HepG2 (cell line): ENCODE data around the gene MARCHF4. TPM values are rescaled to one million over a fixed set of nuclear protein-coding genes. Genes with fewer than 3 reads are reported as not detected.

Experiments used
- ATAC-seq: fragments of 200-7000 bp; cut with Tn5 transposase; 3 replicates; pipeline ENCODE4 v1.9.1; 2020; ENCODE audit warnings: mild to moderate bottlenecking, moderate library complexity
- BruUV-seq: library from RNA; stranded (reverse); fragments of 400-500 nt; replicated peaks from 2 replicates; lab custom pipeline; 2021; lab: Mats Ljungman, UMichigan
- CTCF ChIA-PET: fragments of 300-600 bp; formaldehyde crosslinking; extraction: SDS; loops from one replicate; lab custom pipeline; 2021; ENCODE audit warnings: low total read pairs, inconsistent platforms, low intra/inter-chr PET ratio; lab: Yijun Ruan, JAX
- POLR2A ChIA-PET: fragments of 350-600 bp; sonication (Branson Sonifier 250); formaldehyde crosslinking; loops from one replicate; lab custom pipeline; 2020; ENCODE audit warnings: antibody characterized with exemption, inconsistent platforms; lab: Yijun Ruan, JAX
- DNase-seq: peaks from one replicate; pipeline ENCODE4 v3.0.0-alpha.2; 2015; ENCODE audit warnings: low spot score
- FAIRE-seq: peaks from 3 replicates; lab custom pipeline; 2011; peaks lifted over from hg19 to GRCh38; lab: Jason Lieb, UNC
- H2AFZ ChIP-seq: one replicate; pipeline ENCODE4 v1.6.1; 2011; ENCODE audit warnings: low read length, inconsistent platforms
- H3K27ac ChIP-seq: fragments of 300-600 bp; 3 replicates; pipeline ENCODE4 v1.8.0; 2011; ENCODE audit warnings: mixed run types, mild to moderate bottlenecking, mixed read lengths, low read length, inconsistent platforms; ENCODE audit not compliant: insufficient read depth; ENCODE audit errors: extremely low read length
- H3K27me3 ChIP-seq, 2 experiments: fragments of 200-600 bp in 1 of 2; 2 replicates in 1 of 2; 3 replicates in 1 of 2; pipeline versions ENCODE4 v1.6.0 to v1.8.0; 2011; ENCODE audit warnings: low read length in 2 of 2, mild to moderate bottlenecking in 2 of 2, moderate library complexity in 2 of 2, inconsistent platforms in 1 of 2; ENCODE audit not compliant: insufficient read depth in 2 of 2, control insufficient read depth in 1 of 2
- H3K36me3 ChIP-seq, 2 experiments: fragments of 200-600 bp in 1 of 2; replicated peaks in 1 of 2; 2 replicates in 1 of 2; 3 replicates in 1 of 2; pipeline versions ENCODE4 v1.5.1 to v1.8.0; 2011; ENCODE audit warnings: low read length in 2 of 2, inconsistent platforms in 1 of 2; ENCODE audit not compliant: insufficient read depth in 2 of 2, control insufficient read depth in 1 of 2
- H3K4me1 ChIP-seq: 2 replicates; pipeline ENCODE4 v1.5.1; 2012; ENCODE audit warnings: low read length, inconsistent platforms; ENCODE audit not compliant: insufficient read depth
- H3K4me2 ChIP-seq: 2 replicates; pipeline ENCODE4 v1.6.0; 2011; ENCODE audit warnings: low read depth, low read length, inconsistent platforms
- H3K4me3 ChIP-seq, 3 experiments: fragments of 200-600 bp in 1 of 3; sonication (generic), shearing (Covaris generic) in 1 of 3; replicated peaks in 1 of 3; 2 replicates each; pipeline ENCODE4 v1.5.1; 2011 to 2016; ENCODE audit warnings: low read length in 3 of 3, inconsistent platforms in 2 of 3, low read depth in 2 of 3, mild to moderate bottlenecking in 2 of 3, control low read depth in 1 of 3, mixed read lengths in 1 of 3; ENCODE audit not compliant: insufficient read depth in 1 of 3
- H3K79me2 ChIP-seq: one replicate; pipeline ENCODE4 v1.6.1; 2011; ENCODE audit warnings: low read length, inconsistent platforms; ENCODE audit not compliant: insufficient read depth
- H3K9ac ChIP-seq: 2 replicates; pipeline ENCODE4 v1.6.0; 2011; ENCODE audit warnings: mild to moderate bottlenecking, low read depth, low read length, inconsistent platforms; ENCODE audit not compliant: insufficient read depth
- H3K9me3 ChIP-seq: 2 replicates; pipeline ENCODE4 v1.5.1; 2012; ENCODE audit warnings: mild to moderate bottlenecking, low read length
- H4K20me1 ChIP-seq: 2 replicates; pipeline ENCODE4 v1.6.0; 2011; ENCODE audit warnings: inconsistent platforms, mild to moderate bottlenecking, low read length, moderate library complexity; ENCODE audit not compliant: insufficient read depth
- CERS6 ChIP-seq: sonication (generic); formaldehyde crosslinking; IDR thresholded peaks from 2 replicates; pipeline ENCODE4 v1.5.0; 2020; ENCODE audit warnings: missing genetic modification reagents
- MAFG ChIP-seq: sonication (generic); formaldehyde crosslinking; IDR thresholded peaks from 2 replicates; pipeline ENCODE4 v1.5.1; 2020; ENCODE audit warnings: mild to moderate bottlenecking, missing genetic modification reagents
- PRMT3 ChIP-seq: sonication (generic); formaldehyde crosslinking; IDR thresholded peaks from 2 replicates; pipeline ENCODE4 v1.8.1; 2022; ENCODE audit warnings: low read depth, mild to moderate bottlenecking, moderate library complexity, missing genetic modification reagents, borderline replicate concordance
- TCF12 ChIP-seq, 2 experiments: fragments of 450-650 bp in 1 of 2; sonication (generic) in 1 of 2; formaldehyde crosslinking in 1 of 2; IDR thresholded peaks; 2 replicates each; pipeline versions ENCODE4 v1.6.1 to v1.8.0; 2017 to 2022; ENCODE audit warnings: antibody characterized with exemption in 1 of 2, mild to moderate bottlenecking in 1 of 2, missing genetic modification reagents in 1 of 2, moderate library complexity in 1 of 2
- ZMYM3 ChIP-seq: sonication (generic); formaldehyde crosslinking; IDR thresholded peaks from 2 replicates; pipeline ENCODE4 v1.5.1; 2020; ENCODE audit warnings: mild to moderate bottlenecking, missing genetic modification reagents
- ZSCAN20 ChIP-seq: sonication (generic); formaldehyde crosslinking; IDR thresholded peaks from 2 replicates; pipeline ENCODE4 v1.4.0; 2020; ENCODE audit warnings: missing genetic modification reagents, mild to moderate bottlenecking, borderline replicate concordance
- WGBS: methylation state at CpG from one replicate; pipeline ENCODE4 v1.1.6; 2017; ENCODE audit warnings: low lambda C conversion rate; 5-methylcytosine and 5-hydroxymethylcytosine counted together
- in situ Hi-C: cut with HindIII; loops from 2 replicates; pipeline ENCODE4 v1.10.0; 2017; ENCODE audit warnings: low pct_unique_long_range_greater_than_20kb; ENCODE audit not compliant: extremely low pct_ligation_motif_present
- intact Hi-C: fragments of 100-400 bp; cut with micrococcal nuclease; formaldehyde crosslinking; loops from one replicate; pipeline ENCODE4 v1.10.0; 2022; ENCODE audit not compliant: unreplicated experiment
- polyA plus RNA-seq, 8 experiments: library from polyadenylated mRNA; depleted of rRNA in 3 of 8; stranded (reverse) in 7 of 8; unstranded in 1 of 8; fragments of >200 nt; fragmentation: Illumina TruSeq in 4 of 8; extraction: Trizol in 4 of 8; gene quantifications; 2 replicates each; pipeline versions ENCODE4 v1.2.1 to v1.2.3, GENCODE V29; 2011 to 2016; ENCODE audit warnings: low read depth in 4 of 8, missing spikeins in 1 of 8, mixed read lengths in 1 of 8; ENCODE audit not compliant: insufficient read depth in 1 of 8
- total RNA-seq, 5 experiments: library from RNA; depleted of rRNA; stranded (reverse); fragments of >200 nt; fragmentation: Illumina TruSeq; extraction: Trizol; gene quantifications; 2 replicates each; pipeline ENCODE4 v1.2.3, GENCODE V29; 2016; ENCODE audit warnings: low read depth in 1 of 5
- TF ChIP-seq, protein P1 (sequence below): IDR thresholded peaks from 2 replicates; pipeline ENCODE4 v1.6.1; 2016; ENCODE audit warnings: low read depth
- TF ChIP-seq, protein P2 (sequence below): sonication (generic); formaldehyde crosslinking; IDR thresholded peaks from 2 replicates; pipeline ENCODE4 v1.4.0; 2020; ENCODE audit warnings: mild to moderate bottlenecking, missing genetic modification reagents
- TF ChIP-seq, protein P3 (sequence below): sonication (generic); formaldehyde crosslinking; IDR thresholded peaks from 2 replicates; pipeline ENCODE4 v1.8.1; 2023; ENCODE audit warnings: mild to moderate bottlenecking, moderate library complexity, missing genetic modification reagents
- TF ChIP-seq, protein P4 (sequence below): sonication (generic); formaldehyde crosslinking; IDR thresholded peaks from 2 replicates; pipeline ENCODE4 v1.5.0; 2020; ENCODE audit warnings: missing genetic modification reagents

Gene MARCHF4
- total and polyA plus RNA-seq, 2 of the 13 experiments (the other 11 are each of a cell fraction or from before 2014, with no cell fraction given), result not detected

DNA sequence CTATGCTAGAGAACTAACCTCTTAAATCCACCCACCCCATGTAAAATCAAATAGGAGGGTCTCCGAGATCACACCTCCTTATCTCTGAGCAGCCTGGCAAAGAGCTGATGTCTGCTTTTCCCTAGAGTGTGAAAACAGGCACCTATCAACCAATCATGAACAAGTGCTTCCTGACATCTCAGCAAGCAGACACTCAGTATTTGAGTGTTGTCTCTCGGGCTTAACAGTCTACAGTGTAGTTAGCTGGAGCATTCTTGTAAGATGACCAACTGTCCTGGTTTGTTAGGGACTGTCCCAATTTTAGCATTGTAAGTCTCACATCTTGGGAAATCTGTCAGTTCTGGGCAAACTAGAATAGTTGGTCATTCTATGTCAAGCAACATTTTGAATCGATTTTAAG lies 26.4 kb downstream of the MARCHF4 start:
- H3K4me3 ChIP-seq, result no peak overlapping the region
- DNase-seq, result no peak
- peaks cover 0 to 56% of the 10 kb centered on the region in 2 experiments; a peak in 3 of 5 replicates for H3K27me3 ChIP-seq
- H3K4me2 ChIP-seq, result no peak overlapping the region
- 9% methylated on average over 3 of the region's 3 CpGs for WGBS
- FAIRE-seq, result no peak
- H3K79me2 ChIP-seq, result no peaks in the 10 kb centered on the region
- ChIA-PET POLR2A (no interaction called here), CTCF (no interaction called here)
- no peaks in the 10 kb centered on the region for H3K36me3 ChIP-seq
- H4K20me1 ChIP-seq, result no peaks in the 10 kb centered on the region
- no TSS peak for BruUV-seq
- intact Hi-C loops (no loop called here), in situ Hi-C loops (no loop called here)
- TF ChIP-seq ZSCAN20 (CRISPR knock-in tag), result no peak
- TF ChIP-seq MAFG (CRISPR knock-in tag), result no peak
- TF ChIP-seq ZMYM3 (CRISPR knock-in tag), result no peak
- TF ChIP-seq CERS6 (CRISPR knock-in tag), result no peak
- TF ChIP-seq, protein P1, sequence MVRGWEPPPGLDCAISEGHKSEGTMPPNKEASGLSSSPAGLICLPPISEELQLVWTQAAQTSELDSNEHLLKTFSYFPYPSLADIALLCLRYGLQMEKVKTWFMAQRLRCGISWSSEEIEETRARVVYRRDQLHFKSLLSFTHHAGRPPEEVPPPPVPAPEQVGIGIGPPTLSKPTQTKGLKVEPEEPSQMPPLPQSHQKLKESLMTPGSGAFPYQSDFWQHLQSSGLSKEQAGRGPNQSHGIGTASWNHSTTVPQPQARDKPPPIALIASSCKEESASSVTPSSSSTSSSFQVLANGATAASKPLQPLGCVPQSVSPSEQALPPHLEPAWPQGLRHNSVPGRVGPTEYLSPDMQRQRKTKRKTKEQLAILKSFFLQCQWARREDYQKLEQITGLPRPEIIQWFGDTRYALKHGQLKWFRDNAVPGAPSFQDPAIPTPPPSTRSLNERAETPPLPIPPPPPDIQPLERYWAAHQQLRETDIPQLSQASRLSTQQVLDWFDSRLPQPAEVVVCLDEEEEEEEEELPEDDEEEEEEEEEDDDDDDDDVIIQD (CRISPR knock-in tag), result no peak
- no peak for TF ChIP-seq TCF12 (IDR thresholded peaks at IDR 0.05)
- no peak for TF ChIP-seq TCF12 (CRISPR knock-in tag; IDR thresholded peaks at IDR 0.05)
- TF ChIP-seq, protein P2, sequence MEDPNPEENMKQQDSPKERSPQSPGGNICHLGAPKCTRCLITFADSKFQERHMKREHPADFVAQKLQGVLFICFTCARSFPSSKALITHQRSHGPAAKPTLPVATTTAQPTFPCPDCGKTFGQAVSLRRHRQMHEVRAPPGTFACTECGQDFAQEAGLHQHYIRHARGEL, result no peak
- TF ChIP-seq, protein P3, sequence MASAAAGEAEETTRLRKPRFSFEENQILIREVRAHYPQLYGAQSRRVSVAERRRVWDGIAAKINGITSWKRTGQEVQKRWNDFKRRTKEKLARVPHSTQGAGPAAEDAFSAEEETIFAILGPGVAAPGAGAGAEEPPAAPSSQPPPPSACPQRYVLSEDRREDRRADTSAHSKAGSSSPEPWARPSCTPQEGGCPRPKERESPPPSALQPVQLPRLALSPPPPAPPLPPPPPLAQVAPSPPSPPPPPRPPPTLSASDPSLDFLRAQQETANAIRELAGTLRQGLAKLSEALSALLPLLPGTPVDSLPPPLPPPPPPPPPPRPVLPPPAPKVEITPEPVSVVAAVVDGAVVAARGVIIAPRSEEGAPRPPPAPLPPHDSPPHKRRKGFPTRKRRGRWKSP (CRISPR knock-in tag), result no peak
- TF ChIP-seq PRMT3 (CRISPR knock-in tag), result no peak
- TF ChIP-seq, protein P4, sequence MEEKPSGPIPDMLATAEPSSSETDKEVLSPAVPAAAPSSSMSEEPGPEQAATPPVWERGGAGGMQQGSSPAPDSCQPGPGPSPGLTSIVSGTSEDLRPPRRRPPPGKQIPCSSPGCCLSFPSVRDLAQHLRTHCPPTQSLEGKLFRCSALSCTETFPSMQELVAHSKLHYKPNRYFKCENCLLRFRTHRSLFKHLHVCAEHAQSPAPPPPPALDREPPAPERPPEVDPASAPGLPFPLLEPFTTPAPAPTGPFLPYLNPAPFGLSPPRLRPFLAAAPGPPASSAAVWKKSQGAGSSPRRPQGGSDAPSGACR (CRISPR knock-in tag), result no peak
- H3K4me1 ChIP-seq, result no peaks in the 10 kb centered on the region
- H3K27ac ChIP-seq, result no peak overlapping the region
- no peak overlapping the region for H3K9ac ChIP-seq
- no peaks in the 10 kb centered on the region for H3K9me3 ChIP-seq
- ATAC-seq, result no peak
- H2AFZ ChIP-seq, result no peak overlapping the region
